Body of pancreas (tissue), 4 donors: ENCODE measurements around the gene KMT2B.

Source experiments
- CTCF ChIP-seq, 7 experiments: fragments of 450-650 bp in 4 of 7; fragments of 200-600 bp in 3 of 7; sonication (generic) in 3 of 7; IDR thresholded peaks; one replicate each; pipeline ENCODE4 v1.5.1; 2016 to 2019; ENCODE audit warnings: antibody characterized with exemption in 7 of 7
- POLR2A ChIP-seq, 3 donors: fragments of 450-650 bp; IDR thresholded peaks; one replicate each; pipeline ENCODE4 v1.6.1; 2016; ENCODE audit warnings: antibody characterized with exemption in 3 of 3, mild to moderate bottlenecking in 2 of 3

GRCh38 chr19:35787227-35787799 lies 69.5 kb downstream of the KMT2B start:
- TF ChIP-seq CTCF (IDR thresholded peaks at IDR 0.05) (no peak), POLR2A (IDR thresholded peaks at IDR 0.05) (no peak)
